SK-N-SH treated with all-trans-retinoic acid at 6 μM for 48 hours (cell line): ENCODE measurements around the gene PAK5.

Experiments
- ATAC-seq: fragments of 200-7000 bp; cut with Tn5 transposase; 3 replicates; pipeline ENCODE4 v1.9.1; 2020; ENCODE audit warnings: mild to moderate bottlenecking, moderate library complexity
- ARNTL ChIP-seq: fragments of 450-650 bp; formaldehyde crosslinking; IDR thresholded peaks from 2 replicates; pipeline ENCODE4 v1.5.0; 2020; ENCODE audit warnings: low read depth, mild to moderate bottlenecking, moderate library complexity, borderline replicate concordance
- BACH2 ChIP-seq: fragments of 250-450 bp; sonication (Bioruptor Pico); IDR thresholded peaks from 2 replicates; pipeline ENCODE4 v1.9.0; 2021; ENCODE audit warnings: mild to moderate bottlenecking, borderline replicate concordance
- CSDC2 ChIP-seq: fragments of 250-450 bp; sonication (Bioruptor Pico); IDR thresholded peaks from 2 replicates; pipeline ENCODE4 v1.5.0; 2020; ENCODE audit warnings: mild to moderate bottlenecking, moderate library complexity
- ESRRG ChIP-seq: fragments of 250-450 bp; sonication (Bioruptor Pico); IDR thresholded peaks from 2 replicates; pipeline ENCODE4 v1.6.1; 2021; ENCODE audit warnings: mild to moderate bottlenecking
- GLIS3 ChIP-seq: fragments of 250-450 bp; sonication (Bioruptor Pico); IDR thresholded peaks from 2 replicates; pipeline ENCODE4 v1.5.0; 2020; ENCODE audit warnings: mild to moderate bottlenecking, moderate library complexity
- ISL1 ChIP-seq: fragments of 250-450 bp; sonication (Bioruptor Pico); IDR thresholded peaks from 2 replicates; pipeline ENCODE4 v2.1.2; 2022; ENCODE audit warnings: mild to moderate bottlenecking, moderate library complexity
- OSR1 ChIP-seq: fragments of 250-450 bp; sonication (Bioruptor Pico); IDR thresholded peaks from 2 replicates; pipeline ENCODE4 v1.8.0; 2022; ENCODE audit warnings: moderate library complexity, mild to moderate bottlenecking, inconsistent platforms
- RARB ChIP-seq: fragments of 250-450 bp; sonication (Bioruptor Pico); IDR thresholded peaks from 2 replicates; pipeline ENCODE4 v1.8.0; 2021; ENCODE audit warnings: mild to moderate bottlenecking, moderate library complexity
- SNAI2 ChIP-seq: fragments of 250-450 bp; sonication (Bioruptor Pico); IDR thresholded peaks from 2 replicates; pipeline ENCODE4 v1.5.0; 2020; ENCODE audit warnings: mild to moderate bottlenecking, moderate library complexity
- TOX ChIP-seq: fragments of 250-450 bp; sonication (Bioruptor Pico); IDR thresholded peaks from 2 replicates; pipeline ENCODE4 v1.8.0; 2021; ENCODE audit warnings: mild to moderate bottlenecking, moderate library complexity, borderline replicate concordance
- ZC3H10 ChIP-seq: fragments of 250-450 bp; sonication (Bioruptor Pico); IDR thresholded peaks from 2 replicates; pipeline ENCODE4 v1.5.1; 2021; ENCODE audit warnings: mild to moderate bottlenecking, moderate library complexity
- ZFP3 ChIP-seq: fragments of 250-450 bp; sonication (Bioruptor Pico); IDR thresholded peaks from 2 replicates; pipeline ENCODE4 v1.5.0; 2020; ENCODE audit warnings: mild to moderate bottlenecking, moderate library complexity
- ZFP30 ChIP-seq: fragments of 450-650 bp; formaldehyde crosslinking; IDR thresholded peaks from 2 replicates; pipeline ENCODE4 v1.5.0; 2022; ENCODE audit warnings: mild to moderate bottlenecking, moderate library complexity
- ZNF565 ChIP-seq: fragments of 450-650 bp; formaldehyde crosslinking; conservative IDR thresholded peaks from 2 replicates; pipeline ENCODE4 v1.5.0; 2020; ENCODE audit warnings: low read depth, mild to moderate bottlenecking, moderate library complexity
- ZNF8 ChIP-seq: fragments of 450-650 bp; formaldehyde crosslinking; IDR thresholded peaks from 2 replicates; pipeline ENCODE4 v1.5.0; 2020; ENCODE audit warnings: mild to moderate bottlenecking, moderate library complexity
- TF ChIP-seq, protein P1 (sequence below): fragments of 250-450 bp; sonication (Bioruptor Pico); IDR thresholded peaks from 2 replicates; pipeline ENCODE4 v1.8.0; 2021; ENCODE audit warnings: low read depth, mild to moderate bottlenecking, moderate library complexity, borderline replicate concordance
- TF ChIP-seq, protein P2 (sequence below): fragments of 250-450 bp; sonication (Bioruptor Pico); IDR thresholded peaks from 2 replicates; pipeline ENCODE4 v1.5.1; 2020; ENCODE audit warnings: low read depth, mild to moderate bottlenecking, moderate library complexity
- TF ChIP-seq, protein P3 (sequence below): fragments of 250-450 bp; sonication (Bioruptor Pico); IDR thresholded peaks from 2 replicates; pipeline ENCODE4 v1.5.1; 2021; ENCODE audit warnings: mild to moderate bottlenecking, moderate library complexity
- TF ChIP-seq, protein P4 (sequence below): fragments of 250-450 bp; sonication (Bioruptor Pico); IDR thresholded peaks from 2 replicates; pipeline ENCODE4 v1.5.0; 2020; ENCODE audit warnings: mild to moderate bottlenecking, moderate library complexity
- TF ChIP-seq, protein P5 (sequence below): fragments of 250-450 bp; sonication (Bioruptor Pico); IDR thresholded peaks from 2 replicates; pipeline ENCODE4 v1.8.0; 2020; ENCODE audit warnings: mild to moderate bottlenecking, moderate library complexity, borderline replicate concordance

The PAK5 gene

GRCh38 chr20:9736373-9736772 lies 102.5 kb downstream of the PAK5 start:
- no peak for ATAC-seq
- TF ChIP-seq, protein P1, sequence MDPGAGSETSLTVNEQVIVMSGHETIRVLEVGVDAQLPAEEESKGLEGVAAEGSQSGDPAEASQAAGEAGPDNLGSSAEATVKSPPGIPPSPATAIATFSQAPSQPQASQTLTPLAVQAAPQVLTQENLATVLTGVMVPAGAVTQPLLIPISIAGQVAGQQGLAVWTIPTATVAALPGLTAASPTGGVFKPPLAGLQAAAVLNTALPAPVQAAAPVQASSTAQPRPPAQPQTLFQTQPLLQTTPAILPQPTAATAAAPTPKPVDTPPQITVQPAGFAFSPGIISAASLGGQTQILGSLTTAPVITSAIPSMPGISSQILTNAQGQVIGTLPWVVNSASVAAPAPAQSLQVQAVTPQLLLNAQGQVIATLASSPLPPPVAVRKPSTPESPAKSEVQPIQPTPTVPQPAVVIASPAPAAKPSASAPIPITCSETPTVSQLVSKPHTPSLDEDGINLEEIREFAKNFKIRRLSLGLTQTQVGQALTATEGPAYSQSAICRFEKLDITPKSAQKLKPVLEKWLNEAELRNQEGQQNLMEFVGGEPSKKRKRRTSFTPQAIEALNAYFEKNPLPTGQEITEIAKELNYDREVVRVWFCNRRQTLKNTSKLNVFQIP (CRISPR knock-in tag) = no peak
- TF ChIP-seq ZFP3 (CRISPR knock-in tag) = no peak
- no peak for TF ChIP-seq ZNF8
- TF ChIP-seq, protein P2, sequence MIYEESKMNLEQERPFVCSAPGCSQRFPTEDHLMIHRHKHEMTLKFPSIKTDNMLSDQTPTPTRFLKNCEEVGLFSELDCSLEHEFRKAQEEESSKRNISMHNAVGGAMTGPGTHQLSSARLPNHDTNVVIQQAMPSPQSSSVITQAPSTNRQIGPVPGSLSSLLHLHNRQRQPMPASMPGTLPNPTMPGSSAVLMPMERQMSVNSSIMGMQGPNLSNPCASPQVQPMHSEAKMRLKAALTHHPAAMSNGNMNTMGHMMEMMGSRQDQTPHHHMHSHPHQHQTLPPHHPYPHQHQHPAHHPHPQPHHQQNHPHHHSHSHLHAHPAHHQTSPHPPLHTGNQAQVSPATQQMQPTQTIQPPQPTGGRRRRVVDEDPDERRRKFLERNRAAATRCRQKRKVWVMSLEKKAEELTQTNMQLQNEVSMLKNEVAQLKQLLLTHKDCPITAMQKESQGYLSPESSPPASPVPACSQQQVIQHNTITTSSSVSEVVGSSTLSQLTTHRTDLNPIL (CRISPR knock-in tag) = no peak
- TF ChIP-seq GLIS3 (CRISPR knock-in tag) = no peak
- no peak for TF ChIP-seq RARB (CRISPR knock-in tag)
- TF ChIP-seq TOX (CRISPR knock-in tag) = no peak
- TF ChIP-seq BACH2 (CRISPR knock-in tag) = no peak
- no peak for TF ChIP-seq ZNF565
- no peak for TF ChIP-seq CSDC2 (CRISPR knock-in tag)
- TF ChIP-seq ARNTL (CRISPR knock-in tag) = no peak
- TF ChIP-seq SNAI2 = no peak
- TF ChIP-seq, protein P3, sequence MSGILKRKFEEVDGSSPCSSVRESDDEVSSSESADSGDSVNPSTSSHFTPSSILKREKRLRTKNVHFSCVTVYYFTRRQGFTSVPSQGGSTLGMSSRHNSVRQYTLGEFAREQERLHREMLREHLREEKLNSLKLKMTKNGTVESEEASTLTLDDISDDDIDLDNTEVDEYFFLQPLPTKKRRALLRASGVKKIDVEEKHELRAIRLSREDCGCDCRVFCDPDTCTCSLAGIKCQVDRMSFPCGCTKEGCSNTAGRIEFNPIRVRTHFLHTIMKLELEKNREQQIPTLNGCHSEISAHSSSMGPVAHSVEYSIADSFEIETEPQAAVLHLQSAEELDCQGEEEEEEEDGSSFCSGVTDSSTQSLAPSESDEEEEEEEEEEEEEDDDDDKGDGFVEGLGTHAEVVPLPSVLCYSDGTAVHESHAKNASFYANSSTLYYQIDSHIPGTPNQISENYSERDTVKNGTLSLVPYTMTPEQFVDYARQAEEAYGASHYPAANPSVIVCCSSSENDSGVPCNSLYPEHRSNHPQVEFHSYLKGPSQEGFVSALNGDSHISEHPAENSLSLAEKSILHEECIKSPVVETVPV = no peak
- TF ChIP-seq, protein P4, sequence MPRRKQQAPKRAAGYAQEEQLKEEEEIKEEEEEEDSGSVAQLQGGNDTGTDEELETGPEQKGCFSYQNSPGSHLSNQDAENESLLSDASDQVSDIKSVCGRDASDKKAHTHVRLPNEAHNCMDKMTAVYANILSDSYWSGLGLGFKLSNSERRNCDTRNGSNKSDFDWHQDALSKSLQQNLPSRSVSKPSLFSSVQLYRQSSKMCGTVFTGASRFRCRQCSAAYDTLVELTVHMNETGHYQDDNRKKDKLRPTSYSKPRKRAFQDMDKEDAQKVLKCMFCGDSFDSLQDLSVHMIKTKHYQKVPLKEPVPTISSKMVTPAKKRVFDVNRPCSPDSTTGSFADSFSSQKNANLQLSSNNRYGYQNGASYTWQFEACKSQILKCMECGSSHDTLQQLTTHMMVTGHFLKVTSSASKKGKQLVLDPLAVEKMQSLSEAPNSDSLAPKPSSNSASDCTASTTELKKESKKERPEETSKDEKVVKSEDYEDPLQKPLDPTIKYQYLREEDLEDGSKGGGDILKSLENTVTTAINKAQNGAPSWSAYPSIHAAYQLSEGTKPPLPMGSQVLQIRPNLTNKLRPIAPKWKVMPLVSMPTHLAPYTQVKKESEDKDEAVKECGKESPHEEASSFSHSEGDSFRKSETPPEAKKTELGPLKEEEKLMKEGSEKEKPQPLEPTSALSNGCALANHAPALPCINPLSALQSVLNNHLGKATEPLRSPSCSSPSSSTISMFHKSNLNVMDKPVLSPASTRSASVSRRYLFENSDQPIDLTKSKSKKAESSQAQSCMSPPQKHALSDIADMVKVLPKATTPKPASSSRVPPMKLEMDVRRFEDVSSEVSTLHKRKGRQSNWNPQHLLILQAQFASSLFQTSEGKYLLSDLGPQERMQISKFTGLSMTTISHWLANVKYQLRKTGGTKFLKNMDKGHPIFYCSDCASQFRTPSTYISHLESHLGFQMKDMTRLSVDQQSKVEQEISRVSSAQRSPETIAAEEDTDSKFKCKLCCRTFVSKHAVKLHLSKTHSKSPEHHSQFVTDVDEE (CRISPR knock-in tag) = no peak
- no peak for TF ChIP-seq ZFP30
- no peak for TF ChIP-seq OSR1 (CRISPR knock-in tag)
- TF ChIP-seq, protein P5, sequence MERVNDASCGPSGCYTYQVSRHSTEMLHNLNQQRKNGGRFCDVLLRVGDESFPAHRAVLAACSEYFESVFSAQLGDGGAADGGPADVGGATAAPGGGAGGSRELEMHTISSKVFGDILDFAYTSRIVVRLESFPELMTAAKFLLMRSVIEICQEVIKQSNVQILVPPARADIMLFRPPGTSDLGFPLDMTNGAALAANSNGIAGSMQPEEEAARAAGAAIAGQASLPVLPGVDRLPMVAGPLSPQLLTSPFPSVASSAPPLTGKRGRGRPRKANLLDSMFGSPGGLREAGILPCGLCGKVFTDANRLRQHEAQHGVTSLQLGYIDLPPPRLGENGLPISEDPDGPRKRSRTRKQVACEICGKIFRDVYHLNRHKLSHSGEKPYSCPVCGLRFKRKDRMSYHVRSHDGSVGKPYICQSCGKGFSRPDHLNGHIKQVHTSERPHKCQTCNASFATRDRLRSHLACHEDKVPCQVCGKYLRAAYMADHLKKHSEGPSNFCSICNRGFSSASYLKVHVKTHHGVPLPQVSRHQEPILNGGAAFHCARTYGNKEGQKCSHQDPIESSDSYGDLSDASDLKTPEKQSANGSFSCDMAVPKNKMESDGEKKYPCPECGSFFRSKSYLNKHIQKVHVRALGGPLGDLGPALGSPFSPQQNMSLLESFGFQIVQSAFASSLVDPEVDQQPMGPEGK (CRISPR knock-in tag) = no peak

GRCh38 chr20:9723501-9724202 lies 115.2 kb downstream of the PAK5 start:
- ATAC-seq = no peak
- TF ChIP-seq ISL1 (CRISPR knock-in tag) (no peak), OSR1 (CRISPR knock-in tag) (no peak)

- ATAC-seq = no peak
- TF ChIP-seq GLIS3 (CRISPR knock-in tag) = no peak
- TF ChIP-seq ZC3H10 = no peak
- no peak for TF ChIP-seq ZNF565
- TF ChIP-seq TOX (CRISPR knock-in tag) = no peak
- TF ChIP-seq, protein P5 (CRISPR knock-in tag) = no peak
- no peak for TF ChIP-seq ZNF8
- TF ChIP-seq ESRRG (CRISPR knock-in tag) = no peak
- no peak for TF ChIP-seq RARB (CRISPR knock-in tag)
Measured at GRCh38 chr20:9711872-9712271, 127.0 kb downstream of the PAK5 start.
